H9 (cell line): ENCODE measurements around the gene SETD3. TPM values are rescaled to one million over a fixed set of nuclear protein-coding genes. Genes with fewer than 3 reads are reported as not detected.

Experiments used
- DNase-seq: peaks from one replicate; pipeline ENCODE4 v3.0.0-alpha.2; 2017
- H2AFZ ChIP-seq: one replicate; pipeline ENCODE4 v1.6.1; 2013; ENCODE audit warnings: mild to moderate bottlenecking, low read length, control low read depth, moderate library complexity
- H2AK5ac ChIP-seq: 2 replicates; pipeline ENCODE4 v1.6.1; 2013; ENCODE audit warnings: low read length, control low read depth, mixed read lengths; ENCODE audit not compliant: insufficient read length
- H2BK120ac ChIP-seq: one replicate; pipeline ENCODE4 v1.6.1; 2013; ENCODE audit warnings: low read depth, mild to moderate bottlenecking, low read length, control low read depth, inconsistent platforms; ENCODE audit not compliant: poor library complexity, severe bottlenecking
- H2BK12ac ChIP-seq: 2 replicates; pipeline ENCODE4 v1.6.1; 2013; ENCODE audit warnings: low read length, control low read depth, mixed read lengths, low read depth; ENCODE audit not compliant: insufficient read length
- H2BK15ac ChIP-seq: 2 replicates; pipeline ENCODE4 v1.6.1; 2013; ENCODE audit warnings: low read depth, low read length, control low read depth
- H2BK20ac ChIP-seq: one replicate; pipeline ENCODE4 v1.6.1; 2013; ENCODE audit warnings: low read depth, mild to moderate bottlenecking, low read length, control low read depth, inconsistent platforms; ENCODE audit not compliant: poor library complexity, severe bottlenecking
- H2BK5ac ChIP-seq: 2 replicates; pipeline ENCODE4 v1.6.1; 2013; ENCODE audit warnings: low read length, control low read depth, mixed read lengths; ENCODE audit not compliant: insufficient read length
- H3K14ac ChIP-seq: 2 replicates; pipeline ENCODE4 v1.6.1; 2013; ENCODE audit warnings: low read length, control low read depth; ENCODE audit not compliant: insufficient read depth
- H3K18ac ChIP-seq: 2 replicates; pipeline ENCODE4 v1.6.1; 2013; ENCODE audit warnings: low read depth, mild to moderate bottlenecking, mixed read lengths, low read length, control low read depth; ENCODE audit not compliant: insufficient read length
- H3K23ac ChIP-seq: 2 replicates; pipeline ENCODE4 v1.6.1; 2013; ENCODE audit warnings: low read length, control low read depth, mixed read lengths, low read depth; ENCODE audit not compliant: insufficient read length
- H3K23me2 ChIP-seq: 2 replicates; pipeline ENCODE4 v1.6.1; 2013; ENCODE audit warnings: low read depth, mild to moderate bottlenecking, mixed read lengths, low read length, control low read depth; ENCODE audit not compliant: insufficient read length, poor library complexity, severe bottlenecking
- H3K27ac ChIP-seq: 2 replicates; pipeline ENCODE4 v1.5.1; 2013; ENCODE audit warnings: low read length, control low read depth, mixed read lengths, low read depth; ENCODE audit not compliant: insufficient read length
- H3K27me3 ChIP-seq: 2 replicates; pipeline ENCODE4 v1.6.1; 2013; ENCODE audit warnings: low read length, control low read depth, inconsistent platforms; ENCODE audit not compliant: insufficient read depth
- H3K4ac ChIP-seq: 2 replicates; pipeline ENCODE4 v1.6.1; 2013; ENCODE audit warnings: low read depth, mild to moderate bottlenecking, control low read depth, inconsistent platforms, low read length, moderate library complexity
- H3K4me1 ChIP-seq: 2 replicates; pipeline ENCODE4 v1.6.1; 2013; ENCODE audit warnings: low read length, control low read depth, inconsistent platforms; ENCODE audit not compliant: insufficient read depth
- H3K4me2 ChIP-seq: 2 replicates; pipeline ENCODE4 v1.6.1; 2013; ENCODE audit warnings: low read length, control low read depth, mixed read lengths; ENCODE audit not compliant: insufficient read length, insufficient read depth
- H3K56ac ChIP-seq: 2 replicates; pipeline ENCODE4 v1.6.1; 2013; ENCODE audit warnings: low read depth, mild to moderate bottlenecking, mixed read lengths, low read length, control low read depth; ENCODE audit not compliant: insufficient read length
- H3K79me1 ChIP-seq: 2 replicates; pipeline ENCODE4 v1.6.1; 2013; ENCODE audit warnings: low read depth, mild to moderate bottlenecking, moderate library complexity, low read length, control low read depth, inconsistent platforms; ENCODE audit not compliant: insufficient read depth, poor library complexity, severe bottlenecking
- H3K79me2 ChIP-seq: 2 replicates; pipeline ENCODE4 v1.6.1; 2013; ENCODE audit warnings: low read length, control low read depth, inconsistent platforms; ENCODE audit not compliant: insufficient read depth
- H3K9ac ChIP-seq: 2 replicates; pipeline ENCODE4 v1.6.1; 2013; ENCODE audit warnings: low read length, control low read depth, mixed read lengths; ENCODE audit not compliant: insufficient read length; ENCODE audit errors: extremely low read depth
- H3K9me3 ChIP-seq: one replicate; pipeline ENCODE4 v1.6.1; 2013; ENCODE audit warnings: low read depth, low read length, inconsistent platforms; ENCODE audit not compliant: control insufficient read depth
- H3T11ph ChIP-seq: one replicate; pipeline ENCODE4 v1.6.1; 2013; ENCODE audit warnings: mild to moderate bottlenecking, low read length, control low read depth, inconsistent platforms
- H4K20me1 ChIP-seq: one replicate; pipeline ENCODE4 v1.6.1; 2013; ENCODE audit not compliant: control insufficient read depth, insufficient read length, insufficient read depth
- H4K5ac ChIP-seq: 2 replicates; pipeline ENCODE4 v1.6.1; 2013; ENCODE audit warnings: low read depth, mild to moderate bottlenecking, mixed read lengths, low read length, control low read depth; ENCODE audit not compliant: insufficient read length
- H4K8ac ChIP-seq: replicated peaks from 2 replicates; pipeline ENCODE4 v1.6.1; 2013; ENCODE audit warnings: low read length, control low read depth, mixed read lengths, low read depth; ENCODE audit not compliant: insufficient read length
- H4K91ac ChIP-seq: 2 replicates; pipeline ENCODE4 v1.6.1; 2013; ENCODE audit warnings: low read depth, mild to moderate bottlenecking, moderate library complexity, mixed read lengths, low read length, control low read depth; ENCODE audit not compliant: insufficient read length
- H3K27ac Mint-ChIP-seq, 3 experiments: 2 replicates in 2 of 3; 3 replicates in 1 of 3; pipeline ENCODE4 v1.8.0; 2020 to 2021; ENCODE audit warnings: mixed read lengths in 3 of 3, mild to moderate bottlenecking in 1 of 3, moderate library complexity in 1 of 3
- H3K27me3 Mint-ChIP-seq: 2 replicates; pipeline ENCODE4 v1.8.0; 2021; ENCODE audit warnings: low read depth, mild to moderate bottlenecking, moderate library complexity, mixed read lengths
- H3K36me3 Mint-ChIP-seq, 3 experiments: 2 replicates in 2 of 3; 3 replicates in 1 of 3; pipeline ENCODE4 v1.8.0; 2020 to 2021; ENCODE audit warnings: low read depth in 3 of 3, mixed read lengths in 3 of 3; ENCODE audit not compliant: insufficient read depth in 1 of 3
- H3K4me1 Mint-ChIP-seq, 2 experiments: 2 replicates each; pipeline ENCODE4 v1.8.0; 2020; ENCODE audit warnings: mixed read lengths in 2 of 2
- H3K4me3 Mint-ChIP-seq, 2 experiments: 2 replicates in 1 of 2; 3 replicates in 1 of 2; pipeline ENCODE4 v1.8.0; 2020 to 2021; ENCODE audit warnings: mild to moderate bottlenecking in 2 of 2, mixed read lengths in 2 of 2, moderate library complexity in 1 of 2
- H3K9me3 Mint-ChIP-seq, 2 experiments: 2 replicates in 1 of 2; 3 replicates in 1 of 2; pipeline ENCODE4 v1.8.0; 2020; ENCODE audit warnings: mild to moderate bottlenecking in 2 of 2, mixed read lengths in 2 of 2, moderate library complexity in 1 of 2
- CTCF ChIP-seq: fragments of 200-600 bp; sonication (generic); conservative IDR thresholded peaks from 3 replicates; pipeline ENCODE4 v1.8.0; 2021; ENCODE audit warnings: antibody characterized with exemption, mild to moderate bottlenecking
- WGBS: extraction: QIAGEN DNeasy Blood & Tissue Kit; methylation state at CpG from one replicate; pipeline ENCODE4 v1.1.7; 2013; ENCODE audit warnings: missing lambda C conversion rate, low lambda C conversion rate, mixed read lengths; ENCODE audit not compliant: insufficient read length; ENCODE audit errors: extremely low coverage; 5-methylcytosine and 5-hydroxymethylcytosine counted together
- total RNA-seq: library from RNA; stranded (reverse); gene quantifications from 2 replicates; pipeline ENCODE4 v1.2.1, GENCODE V29; 2021

Gene SETD3
- total RNA-seq, 1 experiment from 2014 or later: 56.7 TPM

DNA sequence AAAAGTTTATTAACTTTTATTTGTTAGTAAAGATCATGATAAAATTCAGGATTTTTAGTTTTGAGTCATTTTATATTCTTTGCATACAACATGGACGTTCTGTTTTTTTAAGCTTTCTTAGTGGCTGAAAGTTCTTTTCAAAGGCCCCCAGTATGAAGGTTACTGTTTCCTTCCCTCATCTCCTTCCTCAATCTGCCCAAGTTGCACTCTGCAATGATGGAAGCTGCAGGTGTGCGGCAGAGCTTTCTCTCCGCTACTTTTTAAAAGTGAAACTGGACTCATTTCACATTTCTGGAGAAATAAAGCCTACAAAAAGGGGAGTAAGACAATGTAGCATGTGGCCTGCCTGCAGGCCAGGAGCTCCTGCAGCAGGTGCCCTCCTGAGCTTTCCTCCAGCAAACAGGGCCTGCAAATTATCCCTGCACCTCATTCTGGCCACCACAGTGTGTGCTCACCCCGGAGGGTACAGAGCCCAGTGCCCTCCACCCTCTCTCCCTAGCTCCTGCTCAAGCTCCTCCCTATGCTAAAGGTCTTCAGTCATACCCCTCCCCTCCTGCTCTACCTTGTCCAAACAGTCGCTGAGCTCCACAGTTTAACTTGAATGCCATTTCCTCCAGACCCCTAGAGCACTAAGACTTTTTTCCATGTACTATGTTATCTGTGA lies 78.9 kb downstream of the SETD3 start:
- H2AK5ac ChIP-seq: no peak overlapping the region
- H4K5ac ChIP-seq: no peak overlapping the region
- Mint-ChIP-seq H3K9me3 (no peaks in the 10 kb centered on the region), H3K36me3 (peaks cover 35 to 71% (median 50%) of the 10 kb centered on the region in 3 experiments), H3K27me3 (no peaks in the 10 kb centered on the region), H3K4me3 (no peak overlapping the region), H3K27ac (peak overlapping the region in 2 of 3 experiments; percentile 36 to 66; a peak in 4 of 7 replicates), H3K4me1 (peaks cover 5 to 9% of the 10 kb centered on the region in 2 experiments; a peak in 3 of 4 replicates)
- no peaks in the 10 kb centered on the region for H3K23me2 ChIP-seq
- no CpG with 5 or more reads among the region's 5 CpGs for WGBS
- no peaks in the 10 kb centered on the region for H3K9me3 ChIP-seq
- no peaks in the 10 kb centered on the region for H3K79me2 ChIP-seq
- H2AFZ ChIP-seq: no peak overlapping the region
- no peaks in the 10 kb centered on the region for H4K20me1 ChIP-seq
- no peak overlapping the region for H3K27ac ChIP-seq
- no peak overlapping the region for H3K4ac ChIP-seq
- no peak overlapping the region for H3K23ac ChIP-seq
- no peak overlapping the region for H3K56ac ChIP-seq
- no peak overlapping the region for H3K9ac ChIP-seq
- no peak overlapping the region for H2BK120ac ChIP-seq
- no peak overlapping the region for H3T11ph ChIP-seq
- H2BK20ac ChIP-seq: no peak overlapping the region
- no peak overlapping the region for H3K14ac ChIP-seq
- no peak for TF ChIP-seq CTCF
- no peak overlapping the region for H4K91ac ChIP-seq
- no peaks in the 10 kb centered on the region for H3K4me1 ChIP-seq
- H3K18ac ChIP-seq: no peak overlapping the region
- H4K8ac ChIP-seq: no peak overlapping the region
- no peak overlapping the region for H2BK5ac ChIP-seq
- no peak for DNase-seq
- H2BK12ac ChIP-seq: no peak overlapping the region
- H3K27me3 ChIP-seq: no peaks in the 10 kb centered on the region
- no peak overlapping the region for H3K4me2 ChIP-seq
- no peak overlapping the region for H2BK15ac ChIP-seq
- H3K79me1 ChIP-seq: no peaks in the 10 kb centered on the region
